Ovary (tissue), 3 donors: ENCODE measurements around the gene SH3BP4.

ENCODE experiments used
- CTCF ChIP-seq, 3 donors: fragments of 450-650 bp in 2 of 3; fragments of 200-600 bp in 1 of 3; IDR thresholded peaks; one replicate each; pipeline versions ENCODE4 v1.5.1 to v1.8.0; 2016 to 2022; ENCODE audit warnings: antibody characterized with exemption in 3 of 3, mild to moderate bottlenecking in 1 of 3
- EP300 ChIP-seq: sonication (generic); formaldehyde crosslinking; IDR thresholded peaks from one replicate; pipeline ENCODE4 v1.6.1; 2017; ENCODE audit warnings: antibody characterized with exemption
- donor health status: DM: no; HTN: no; CAD: no.

GRCh38 chr2:234981197-234982095 lies 29.6 kb downstream of the SH3BP4 start:
- TF ChIP-seq CTCF (IDR thresholded peaks at IDR 0.05) (no peak), EP300 (no peak)
